ENCODE data around the gene RBP5. TPM values are rescaled to one million over a fixed set of nuclear protein-coding genes. Genes with fewer than 3 reads are reported as not detected.

Gene RBP5
- total RNA-seq, 4 donors from 2014 or later, result 0.53 to 1.3 TPM; not detected in 2

- Histone ChIP-seq H3K27ac (no peak overlapping the region), H3K4me3 (no peak overlapping the region), H3K27me3 (peaks cover 0 to 9% (median 0%) of the 10 kb centered on the region in 4 donors), H3K9me3 (no peaks in the 10 kb centered on the region), H3K4me1 (peaks cover 9 to 43% (median 26%) of the 10 kb centered on the region in 3 donors), H3K36me3 (no peaks in the 10 kb centered on the region)
- intact Hi-C loops (cut with DNase I), result no loop called here
- no peak for TF ChIP-seq POLR2A (IDR thresholded peaks at IDR 0.05)
- TF ChIP-seq CTCF (IDR thresholded peaks at IDR 0.05), result no peak
- 63 to 73% methylated on average over 4 of the region's 4 CpGs for WGBS, 2 donors
- no peak for DNase-seq
Measured at GRCh38 chr12:7125632-7126227, 3.0 kb downstream of the RBP5 start.

DNA sequence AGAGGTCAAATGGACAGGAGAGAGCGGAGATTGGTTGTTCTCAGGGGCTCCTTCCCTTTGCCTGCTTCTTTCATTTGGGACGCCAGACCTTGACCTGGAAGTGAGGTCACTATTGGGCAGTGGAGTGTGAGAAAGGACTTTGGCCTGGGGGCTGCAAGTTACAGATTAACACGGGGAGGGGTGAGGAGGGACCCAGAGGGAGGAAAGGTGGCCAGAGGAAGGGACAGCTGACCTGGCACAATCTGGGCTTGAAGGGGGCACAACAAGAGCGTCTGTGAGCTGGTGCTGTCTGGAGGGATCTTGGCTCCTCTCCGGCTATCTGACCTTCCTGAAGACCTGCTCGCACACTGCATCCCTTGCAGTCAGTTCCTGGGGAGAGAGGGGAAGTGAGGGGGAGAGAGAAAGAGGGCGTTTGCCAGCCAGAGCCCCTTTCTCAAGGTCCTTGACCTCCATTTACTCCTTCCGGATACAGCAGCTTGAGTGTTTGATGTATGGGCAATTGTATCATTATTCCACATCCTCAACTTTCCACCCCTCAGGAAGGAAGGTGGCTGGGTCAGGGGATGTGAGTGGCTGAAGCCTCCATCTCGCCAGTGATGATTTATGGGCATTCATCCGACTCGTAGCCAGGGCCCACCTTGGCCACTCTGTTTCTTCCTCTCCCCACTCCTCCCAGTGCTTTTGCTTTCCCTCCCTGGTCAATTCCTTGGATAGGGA, 4.7 kb downstream of the RBP5 start:
- no peak for DNase-seq
- Histone ChIP-seq H3K27ac (peak overlapping the region in 2 of 4 donors; percentile 13 to 65), H3K27me3 (no peaks in the 10 kb centered on the region), H3K9me3 (no peaks in the 10 kb centered on the region), H3K4me1 (peaks cover 0 to 25% (median 14%) of the 10 kb centered on the region in 3 donors), H3K4me3 (no peak overlapping the region), H3K36me3 (no peaks in the 10 kb centered on the region)
- 66 to 73% methylated on average over 10 to 11 of the region's 11 CpGs for WGBS, 2 donors
- TF ChIP-seq CTCF (IDR thresholded peaks at IDR 0.05) (no peak), POLR2A (IDR thresholded peaks at IDR 0.05) (no peak)
- intact Hi-C loops (cut with DNase I), result no loop called here

DNA sequence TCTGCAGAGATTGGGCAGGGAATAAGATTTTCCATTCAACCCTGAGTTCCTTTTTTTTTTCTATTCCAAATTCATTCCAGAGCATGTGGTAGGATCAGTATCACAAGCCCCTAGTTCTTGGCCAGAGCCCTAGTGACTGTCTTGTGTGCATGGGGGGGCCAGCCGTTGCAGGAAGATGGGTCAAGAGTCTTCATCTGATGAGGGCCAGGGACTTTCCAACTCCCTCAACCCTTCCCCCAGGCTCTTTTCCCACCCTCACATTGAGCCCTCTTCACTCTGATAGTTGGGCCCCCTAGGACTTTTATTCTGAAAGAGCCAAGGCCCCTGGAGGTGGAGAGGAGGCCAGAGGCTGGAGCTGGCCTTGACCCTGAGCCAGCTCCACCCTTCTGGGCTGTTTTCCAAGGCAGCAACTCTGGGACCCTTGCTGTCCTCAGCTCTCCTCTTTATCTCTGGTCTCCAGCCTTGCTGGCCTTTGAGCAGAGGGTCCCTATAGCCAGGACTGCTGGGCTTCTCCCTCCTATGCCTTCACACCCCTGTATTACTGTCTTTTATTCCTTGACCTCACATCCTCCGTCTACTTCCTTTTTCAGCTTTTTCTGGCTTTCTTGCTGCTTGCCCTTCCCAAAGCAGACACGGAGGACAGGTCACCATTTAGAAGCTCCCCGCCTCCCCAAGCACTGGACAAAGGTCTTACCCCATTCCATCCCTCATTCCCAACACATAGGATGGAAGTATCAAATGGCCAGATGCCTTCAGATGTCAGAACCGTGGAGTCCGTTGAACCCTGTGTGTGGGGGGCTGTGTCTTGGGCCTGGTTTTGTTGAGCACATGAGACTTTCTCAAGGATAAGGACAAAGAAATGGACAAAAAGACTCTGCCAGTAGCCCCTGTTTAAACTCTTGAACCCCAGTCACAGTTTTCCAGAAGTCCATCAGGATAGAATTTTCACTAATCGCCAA, 5.6 kb downstream of the RBP5 start:
- no peaks in the 10 kb centered on the region for H3K9me3 ChIP-seq
- intact Hi-C loops (cut with DNase I), result no loop called here
- no peak overlapping the region for H3K4me3 ChIP-seq
- peaks cover 0 to 5% (median 0%) of the 10 kb centered on the region in 3 donors for H3K36me3 ChIP-seq
- TF ChIP-seq CTCF (IDR thresholded peaks at IDR 0.05), result no peak
- TF ChIP-seq POLR2A (IDR thresholded peaks at IDR 0.05), result no peak
- no peaks in the 10 kb centered on the region for H3K27me3 ChIP-seq
- peak overlapping the region in 2 of 4 donors; percentile 13 to 65 for H3K27ac ChIP-seq
- 63 to 70% methylated on average over 3 to 7 of the region's 7 CpGs for WGBS, 2 donors
- peaks cover 0 to 16% (median 9%) of the 10 kb centered on the region in 3 donors for H3K4me1 ChIP-seq
- DNase-seq, result no peak

DNA sequence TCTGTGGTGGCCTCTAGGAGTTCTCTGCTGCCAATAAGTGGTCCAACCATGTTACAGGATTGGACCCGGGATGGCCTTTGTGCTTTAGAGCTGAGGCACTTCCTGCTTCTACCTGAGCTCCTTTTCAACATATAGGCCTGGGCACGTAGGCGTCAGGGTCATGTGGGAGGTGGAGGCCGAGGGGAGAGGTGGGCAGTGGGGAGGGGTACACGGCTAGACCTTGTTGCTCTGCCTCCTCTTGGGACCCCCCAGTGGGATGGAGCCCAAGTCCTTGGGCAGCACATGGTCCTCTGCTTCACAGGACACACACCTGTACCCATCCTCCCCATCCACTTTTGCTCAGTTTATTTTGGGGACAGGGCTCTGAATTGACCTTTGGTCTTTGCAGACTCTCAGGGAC, 7.4 kb downstream of the RBP5 start:
- Histone ChIP-seq H3K4me3 (no peak overlapping the region), H3K4me1 (peaks cover 0 to 13% (median 9%) of the 10 kb centered on the region in 3 donors), H3K27me3 (no peaks in the 10 kb centered on the region), H3K27ac (no peak overlapping the region), H3K36me3 (peaks cover 0 to 22% (median 0%) of the 10 kb centered on the region in 3 donors), H3K9me3 (no peaks in the 10 kb centered on the region)
- 79% methylated on average over 3 of the region's 5 CpGs; no CpG with 5 or more reads in 1 of the 2 donors for WGBS, 2 donors
- DNase-seq, result no peak
- intact Hi-C loops (cut with DNase I), result no loop called here
- no peak for TF ChIP-seq POLR2A (IDR thresholded peaks at IDR 0.05)
- no peak for TF ChIP-seq CTCF (IDR thresholded peaks at IDR 0.05)
